Globus pallidus (tissue), 1 donor: ENCODE data around the gene VWA2.

Experiments used
- DNase-seq: peaks from one replicate; pipeline ENCODE4 v3.0.0-alpha.2; 2015; ENCODE audit warnings: low spot score

VWA2 gene

DNA sequence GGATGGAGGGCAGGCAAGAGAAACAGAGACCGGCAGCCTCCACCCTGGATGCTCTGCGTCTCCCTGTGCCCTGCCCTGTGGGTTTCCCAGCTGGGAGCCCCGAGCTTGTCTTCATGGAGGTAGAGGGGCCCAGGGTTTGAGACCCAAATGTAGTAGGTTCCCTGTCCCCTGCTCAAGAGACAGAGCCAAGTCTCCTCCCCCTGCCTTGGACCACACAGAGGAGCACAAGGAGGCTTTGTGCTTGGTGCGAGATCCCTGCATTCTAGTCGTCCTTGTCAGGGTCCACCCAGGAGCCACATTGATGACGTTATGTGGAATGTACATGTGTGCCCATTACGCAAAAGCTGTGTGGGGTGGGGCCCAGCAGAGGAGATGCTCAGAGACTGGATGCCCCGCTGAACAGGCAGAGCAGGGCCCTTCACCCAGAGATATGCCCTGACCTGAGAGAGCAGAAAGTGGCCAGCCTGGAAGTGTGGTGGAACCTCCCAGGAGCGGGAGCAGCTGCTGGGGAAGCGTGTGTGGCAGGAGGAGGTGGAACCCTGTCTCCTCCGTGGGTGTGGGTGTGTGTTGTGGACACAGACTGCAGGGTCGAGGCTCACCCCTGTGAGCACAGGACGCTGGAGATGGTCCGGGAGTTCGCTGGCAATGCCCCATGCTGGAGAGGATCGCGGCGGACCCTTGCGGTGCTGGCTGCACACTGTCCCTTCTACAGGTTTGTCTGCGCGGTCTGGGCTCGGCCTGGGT is 39.3 kb downstream of the VWA2 start:
- no peak for DNase-seq

DNA sequence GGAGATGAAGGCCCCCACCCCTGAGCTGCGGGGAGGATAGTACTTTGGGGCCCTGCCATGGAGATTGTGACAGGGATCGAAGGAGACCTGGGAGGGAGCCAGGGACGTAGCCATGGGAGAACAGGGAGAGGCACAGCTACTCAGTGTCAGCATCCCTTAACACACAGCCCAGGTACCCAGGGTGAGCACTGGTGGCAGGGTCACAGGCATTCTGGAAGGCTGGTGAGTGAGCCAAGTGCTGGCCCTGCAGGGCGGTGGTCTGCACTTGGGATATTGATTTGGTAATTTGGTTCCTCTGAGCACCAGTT is 39.8 kb downstream of the VWA2 start:
- no peak for DNase-seq

DNA sequence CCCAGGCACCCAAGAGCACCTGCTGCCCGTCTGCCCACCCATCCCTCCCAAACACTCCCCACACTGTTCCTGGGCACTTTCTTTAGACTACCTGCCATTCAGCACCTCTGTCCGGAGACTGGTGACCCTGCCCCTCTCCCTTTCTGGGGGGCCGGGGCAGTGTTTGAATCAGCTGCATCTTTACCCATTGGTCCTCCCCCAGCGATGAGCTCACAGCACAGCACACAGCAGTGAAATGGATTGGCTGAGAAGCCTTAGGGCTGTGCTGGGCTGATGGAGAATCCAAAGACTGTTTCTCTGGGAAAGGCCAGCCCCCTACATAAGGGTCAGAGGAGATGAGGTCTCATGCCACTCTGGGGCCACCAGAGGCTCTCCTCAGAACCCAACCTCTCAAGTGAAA is 40.2 kb downstream of the VWA2 start:
- DNase-seq: no peak

- no peak for DNase-seq
Measured at GRCh38 chr10:114279901-114280644, 41.0 kb downstream of the VWA2 start.

- DNase-seq: no peak
Measured at GRCh38 chr10:114281006-114281405, 42.0 kb downstream of the VWA2 start.

DNA sequence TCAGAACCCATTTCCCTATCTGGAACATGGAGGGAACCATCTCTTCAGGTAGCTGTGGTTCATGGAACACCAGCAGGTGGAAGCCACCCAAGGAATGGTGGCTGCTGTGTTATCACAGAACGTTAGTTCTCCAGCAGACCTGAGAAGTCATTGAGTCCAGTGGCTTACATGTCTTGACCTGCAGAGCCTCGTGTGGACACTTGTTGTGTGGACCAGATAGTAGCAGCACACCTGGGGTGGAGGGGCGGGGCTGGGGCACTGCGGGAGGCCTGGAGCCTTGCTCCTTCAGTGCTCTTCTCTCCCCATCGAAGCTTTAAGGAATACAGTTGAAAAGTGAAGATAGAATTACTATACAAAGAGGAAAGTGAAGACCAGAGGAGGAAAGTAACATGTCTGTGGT is 42.4 kb downstream of the VWA2 start:
- DNase-seq: no peak

DNA sequence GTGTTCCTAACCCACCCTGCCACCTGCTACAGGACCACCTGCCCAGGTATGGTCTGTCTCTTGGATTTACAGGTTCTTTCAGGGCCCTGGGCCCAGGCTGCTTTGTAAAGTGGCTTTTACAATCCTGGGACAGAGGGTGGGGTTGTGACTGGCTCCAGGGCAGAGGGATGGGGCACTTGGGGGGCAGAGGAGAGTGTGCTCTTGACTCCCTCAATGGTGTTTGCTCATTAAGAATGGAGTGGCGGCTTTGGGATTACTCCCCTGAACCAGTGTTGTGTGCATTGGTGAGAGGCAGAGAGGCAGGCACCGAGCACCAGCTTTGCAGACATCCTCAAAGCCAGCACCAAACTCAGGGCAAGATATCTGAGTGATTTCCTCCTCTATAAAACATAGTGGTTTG is 43.5 kb downstream of the VWA2 start:
- DNase-seq: no peak

DNA sequence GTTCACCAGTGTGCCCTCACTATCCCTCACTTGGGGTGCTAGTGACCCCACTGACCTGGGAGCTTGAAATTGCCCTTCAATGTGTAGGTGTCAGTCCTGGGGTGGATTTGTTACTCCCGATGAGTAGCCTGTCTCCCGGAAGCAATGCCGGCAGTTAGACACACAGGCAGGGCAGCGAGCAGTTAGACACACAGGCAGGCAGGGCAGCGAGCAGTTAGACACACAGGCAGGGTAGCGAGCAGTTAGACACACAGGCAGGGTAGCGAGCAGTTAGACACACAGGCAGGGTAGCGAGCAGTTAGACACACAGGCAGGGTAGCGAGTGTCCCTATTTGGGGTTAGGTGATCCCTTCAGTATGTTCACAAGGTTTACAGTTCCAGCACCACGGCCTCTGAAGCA is 44.0 kb downstream of the VWA2 start:
- no peak for DNase-seq

GRCh38 chr10:114283535-114284234 is 44.6 kb downstream of the VWA2 start:
- DNase-seq: no peak

GRCh38 chr10:114284346-114285071 is 45.5 kb downstream of the VWA2 start:
- no peak for DNase-seq

DNA sequence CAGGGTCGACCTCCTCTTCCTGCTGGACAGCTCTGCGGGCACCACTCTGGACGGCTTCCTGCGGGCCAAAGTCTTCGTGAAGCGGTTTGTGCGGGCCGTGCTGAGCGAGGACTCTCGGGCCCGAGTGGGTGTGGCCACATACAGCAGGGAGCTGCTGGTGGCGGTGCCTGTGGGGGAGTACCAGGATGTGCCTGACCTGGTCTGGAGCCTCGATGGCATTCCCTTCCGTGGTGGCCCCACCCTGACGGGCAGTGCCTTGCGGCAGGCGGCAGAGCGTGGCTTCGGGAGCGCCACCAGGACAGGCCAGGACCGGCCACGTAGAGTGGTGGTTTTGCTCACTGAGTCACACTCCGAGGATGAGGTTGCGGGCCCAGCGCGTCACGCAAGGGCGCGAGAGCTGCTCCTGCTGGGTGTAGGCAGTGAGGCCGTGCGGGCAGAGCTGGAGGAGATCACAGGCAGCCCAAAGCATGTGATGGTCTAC is 46.9 kb downstream of the VWA2 start:
- no peak for DNase-seq

DNA sequence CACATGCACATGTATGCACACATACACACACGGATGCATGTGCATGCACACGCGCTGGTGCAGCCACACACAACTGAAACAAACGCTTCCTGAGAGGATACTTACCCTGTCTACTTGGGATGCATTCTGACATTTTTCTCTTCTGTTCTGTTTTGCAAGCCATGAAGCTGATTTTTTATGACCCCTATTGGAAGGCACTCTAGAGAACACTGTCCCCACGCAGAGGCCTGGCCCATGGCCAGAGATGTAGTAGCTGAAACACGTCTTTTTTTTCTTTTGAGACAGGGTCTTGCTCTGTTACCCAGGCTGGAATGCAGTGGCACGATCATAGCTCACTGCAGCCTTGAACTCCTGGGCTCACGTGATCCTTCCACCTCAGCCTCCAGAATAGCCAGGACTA is 47.9 kb downstream of the VWA2 start:
- no peak for DNase-seq

- DNase-seq: no peak
Measured at GRCh38 chr10:114288424-114289095, 49.5 kb downstream of the VWA2 start.

GRCh38 chr10:114289096-114289436 is 50.0 kb downstream of the VWA2 start:
- DNase-seq: no peak

DNA sequence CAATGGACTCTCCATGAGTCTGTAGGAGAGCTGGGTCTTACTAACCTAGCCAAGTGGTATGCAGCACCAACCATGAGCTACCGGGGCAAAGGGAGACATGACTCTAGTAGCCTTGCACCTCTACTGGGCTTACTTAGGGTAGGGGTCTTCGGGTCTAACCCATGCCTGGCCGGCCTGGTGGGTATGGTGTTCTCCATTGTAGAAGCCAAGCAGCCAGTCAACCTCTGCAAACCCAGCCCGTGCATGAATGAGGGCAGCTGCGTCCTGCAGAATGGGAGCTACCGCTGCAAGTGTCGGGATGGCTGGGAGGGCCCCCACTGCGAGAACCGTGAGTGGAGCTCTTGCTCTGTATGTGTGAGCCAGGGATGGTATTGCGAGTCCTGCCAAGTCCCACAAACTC is 51.0 kb downstream of the VWA2 start:
- no peak for DNase-seq

DNA sequence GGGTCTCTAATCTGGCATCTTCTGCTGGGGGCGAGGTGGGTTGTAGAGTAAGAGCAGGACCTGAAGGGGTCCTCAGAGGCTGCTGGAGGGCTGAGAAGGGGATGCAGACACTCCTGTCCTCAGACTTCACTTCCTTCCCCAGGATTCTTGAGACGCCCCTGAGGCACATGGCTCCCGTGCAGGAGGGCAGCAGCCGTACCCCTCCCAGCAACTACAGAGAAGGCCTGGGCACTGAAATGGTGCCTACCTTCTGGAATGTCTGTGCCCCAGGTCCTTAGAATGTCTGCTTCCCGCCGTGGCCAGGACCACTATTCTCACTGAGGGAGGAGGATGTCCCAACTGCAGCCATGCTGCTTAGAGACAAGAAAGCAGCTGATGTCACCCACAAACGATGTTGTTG is 52.0 kb downstream of the VWA2 start:
- DNase-seq: no peak

- DNase-seq: no peak
Measured at GRCh38 chr10:114291516-114291915, 52.5 kb downstream of the VWA2 start.

DNA sequence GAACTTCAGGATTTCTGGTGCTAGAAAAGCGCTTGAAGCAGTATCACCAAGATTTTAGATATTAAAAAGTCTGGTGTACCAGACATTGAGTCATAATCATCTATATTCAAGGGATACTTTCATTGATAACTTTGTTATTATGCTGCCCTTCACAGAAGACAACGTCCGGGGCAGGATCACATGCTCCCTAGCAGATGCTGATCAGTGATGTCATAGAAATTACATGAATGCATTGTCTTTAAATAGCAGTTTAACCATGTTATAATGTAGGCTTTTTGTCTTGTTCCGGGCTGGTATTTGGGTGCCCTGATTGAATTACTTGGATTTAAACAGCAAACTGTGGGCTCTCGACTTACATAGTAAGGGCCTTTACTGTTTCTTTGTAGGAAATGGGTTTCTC is 54.0 kb downstream of the VWA2 start:
- no peak for DNase-seq

- no peak for DNase-seq
Measured at GRCh38 chr10:114294549-114294948, 55.5 kb downstream of the VWA2 start.

DNA sequence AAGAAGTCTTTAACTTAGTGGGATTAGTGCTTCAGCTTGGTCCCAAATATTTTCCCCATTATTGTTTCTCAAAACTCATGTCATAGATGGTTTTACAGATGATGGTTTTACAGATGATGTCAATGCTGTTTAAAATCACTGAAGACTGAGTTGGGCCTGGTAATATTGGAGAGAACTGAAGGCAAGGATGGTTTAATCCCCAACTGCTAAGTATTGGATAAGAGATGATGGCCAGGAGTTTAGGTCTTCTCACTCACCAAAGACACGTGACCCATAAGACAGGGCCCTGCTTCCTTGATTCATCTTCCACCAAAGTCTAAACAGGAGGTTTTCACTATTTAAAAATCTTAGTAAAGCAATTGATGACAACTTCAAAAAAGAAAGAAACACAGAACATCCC is 56.3 kb downstream of the VWA2 start:
- DNase-seq: no peak

- no peak for DNase-seq
Measured at GRCh38 chr10:114297136-114297705, 58.2 kb downstream of the VWA2 start.
